GM12878 (cell line): ENCODE results near the gene APC2.

Experiments used
- ATF2 ChIP-seq: IDR thresholded peaks from 2 replicates; pipeline ENCODE4 v1.6.1; 2012; ENCODE audit warnings: low read length, inconsistent platforms
- CEBPZ ChIP-seq: fragments of 150-350 bp; IDR thresholded peaks from 2 replicates; pipeline ENCODE4 v1.6.1; 2016; ENCODE audit warnings: low read depth, low read length
- CTCF ChIP-seq, 3 experiments: IDR thresholded peaks in 2 of 3; conservative IDR thresholded peaks in 1 of 3; 2 replicates each; pipeline ENCODE4 v1.5.1; 2011; ENCODE audit warnings: low read depth in 3 of 3, low read length in 3 of 3, mild to moderate bottlenecking in 3 of 3, control low read depth in 2 of 3, moderate library complexity in 2 of 3, inconsistent platforms in 1 of 3, mixed read lengths in 1 of 3; ENCODE audit not compliant: control insufficient read depth in 2 of 3, insufficient read depth in 1 of 3; ENCODE audit errors: extremely low read depth in 1 of 3
- EZH2 ChIP-seq: IDR thresholded peaks from 2 replicates; pipeline ENCODE4 v1.6.1; 2012; ENCODE audit warnings: low read depth, mild to moderate bottlenecking, control low read depth, inconsistent platforms, low read length, borderline replicate concordance; ENCODE audit not compliant: control insufficient read depth
- GABPA ChIP-seq: IDR thresholded peaks from 2 replicates; pipeline ENCODE4 v1.6.1; 2014; ENCODE audit warnings: antibody characterized with exemption, low read depth, mild to moderate bottlenecking, inconsistent platforms
- KDM1A ChIP-seq: fragments of 200-600 bp; sonication (generic); IDR thresholded peaks from 2 replicates; pipeline ENCODE4 v1.6.1; 2016; ENCODE audit warnings: borderline replicate concordance
- NR2C2 ChIP-seq: IDR thresholded peaks from 2 replicates; pipeline ENCODE4 v1.6.1; 2011; ENCODE audit warnings: borderline replicate concordance, low read depth; ENCODE audit not compliant: control insufficient read depth, insufficient read length
- POLR2A ChIP-seq: IDR thresholded peaks from 2 replicates; pipeline ENCODE4 v1.6.1; 2011; ENCODE audit warnings: low read depth, mild to moderate bottlenecking, low read length
- RAD21 ChIP-seq: IDR thresholded peaks from 2 replicates; pipeline ENCODE4 v1.6.1; 2011; ENCODE audit warnings: mild to moderate bottlenecking, low read depth, low read length, moderate library complexity; ENCODE audit not compliant: insufficient read depth
- YY1 ChIP-seq: IDR thresholded peaks from 2 replicates; pipeline ENCODE4 v1.6.1; 2011; ENCODE audit warnings: low read depth, mild to moderate bottlenecking, low read length
- TF ChIP-seq, protein P1 (sequence below): IDR thresholded peaks from 2 replicates; pipeline ENCODE4 v1.6.1; 2012; ENCODE audit warnings: mild to moderate bottlenecking, low read depth, low read length

DNA sequence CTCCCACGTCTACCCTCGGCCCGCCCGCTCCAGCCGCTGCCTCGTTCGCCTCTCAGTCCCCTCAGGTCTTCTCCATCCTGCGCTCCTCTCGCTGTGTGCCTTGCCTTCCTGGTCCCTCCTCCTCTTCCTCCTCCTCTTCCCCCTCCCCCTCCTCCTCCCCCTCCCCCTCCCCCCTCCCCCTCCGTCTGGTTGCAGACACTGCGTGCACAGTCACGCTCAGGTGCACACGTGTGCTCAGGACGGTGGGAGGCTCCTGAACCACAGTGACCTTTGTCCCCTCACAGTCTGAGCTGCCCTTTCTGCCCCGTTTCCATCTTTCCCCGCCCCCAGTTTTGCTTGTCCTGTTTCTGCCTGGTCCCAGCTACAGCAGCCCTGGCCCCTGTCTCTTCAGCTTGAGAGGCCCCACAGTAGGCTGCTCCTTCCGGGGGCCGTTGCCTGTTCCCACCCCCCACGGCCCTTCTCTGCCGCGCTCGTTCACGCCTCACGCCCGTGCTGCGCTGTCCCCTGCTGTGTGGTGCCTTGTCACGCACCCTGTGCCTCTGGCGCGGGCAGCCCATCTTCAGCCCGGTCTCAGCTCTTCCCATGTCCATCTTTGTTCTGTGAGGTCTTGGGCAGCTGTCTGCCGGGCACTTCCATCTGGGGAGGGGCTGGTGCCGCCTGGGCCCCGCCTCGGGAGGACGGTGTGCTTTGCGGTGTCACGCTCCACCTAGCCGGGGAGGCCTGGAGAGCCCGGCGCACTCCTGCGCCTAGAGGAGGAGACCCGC lies 25.5 kb upstream of the APC2 start:
- TF ChIP-seq CTCF (IDR thresholded peaks at IDR 0.05 in 2 of 3, conservative IDR thresholded peaks at IDR 0.05 in 1 of 3; ENCODE audit: control insufficient read depth in 2 of 3, extremely low read depth in 1 of 3, insufficient read depth in 1 of 3, low read depth in 3 of 3, low read length in 3 of 3) (no peak), GABPA (no peak), YY1 (no peak), ATF2 (no peak), CEBPZ (no peak), EZH2 (no peak), RAD21 (no peak), NR2C2 (no peak), POLR2A (peak; percentile 50), KDM1A (no peak)
- TF ChIP-seq, protein P1, sequence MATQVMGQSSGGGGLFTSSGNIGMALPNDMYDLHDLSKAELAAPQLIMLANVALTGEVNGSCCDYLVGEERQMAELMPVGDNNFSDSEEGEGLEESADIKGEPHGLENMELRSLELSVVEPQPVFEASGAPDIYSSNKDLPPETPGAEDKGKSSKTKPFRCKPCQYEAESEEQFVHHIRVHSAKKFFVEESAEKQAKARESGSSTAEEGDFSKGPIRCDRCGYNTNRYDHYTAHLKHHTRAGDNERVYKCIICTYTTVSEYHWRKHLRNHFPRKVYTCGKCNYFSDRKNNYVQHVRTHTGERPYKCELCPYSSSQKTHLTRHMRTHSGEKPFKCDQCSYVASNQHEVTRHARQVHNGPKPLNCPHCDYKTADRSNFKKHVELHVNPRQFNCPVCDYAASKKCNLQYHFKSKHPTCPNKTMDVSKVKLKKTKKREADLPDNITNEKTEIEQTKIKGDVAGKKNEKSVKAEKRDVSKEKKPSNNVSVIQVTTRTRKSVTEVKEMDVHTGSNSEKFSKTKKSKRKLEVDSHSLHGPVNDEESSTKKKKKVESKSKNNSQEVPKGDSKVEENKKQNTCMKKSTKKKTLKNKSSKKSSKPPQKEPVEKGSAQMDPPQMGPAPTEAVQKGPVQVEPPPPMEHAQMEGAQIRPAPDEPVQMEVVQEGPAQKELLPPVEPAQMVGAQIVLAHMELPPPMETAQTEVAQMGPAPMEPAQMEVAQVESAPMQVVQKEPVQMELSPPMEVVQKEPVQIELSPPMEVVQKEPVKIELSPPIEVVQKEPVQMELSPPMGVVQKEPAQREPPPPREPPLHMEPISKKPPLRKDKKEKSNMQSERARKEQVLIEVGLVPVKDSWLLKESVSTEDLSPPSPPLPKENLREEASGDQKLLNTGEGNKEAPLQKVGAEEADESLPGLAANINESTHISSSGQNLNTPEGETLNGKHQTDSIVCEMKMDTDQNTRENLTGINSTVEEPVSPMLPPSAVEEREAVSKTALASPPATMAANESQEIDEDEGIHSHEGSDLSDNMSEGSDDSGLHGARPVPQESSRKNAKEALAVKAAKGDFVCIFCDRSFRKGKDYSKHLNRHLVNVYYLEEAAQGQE, result no peak
